WTC11 (cell line): ENCODE measurements around the gene DHRSX. TPM values are rescaled to one million over a fixed set of nuclear protein-coding genes. Genes with fewer than 3 reads are reported as not detected.
A peak's percentile ranks its signal among the peaks of the same experiment; 100 is the strongest.

Experiments
- ATAC-seq: fragments of 200-7000 bp; cut with Tn5 transposase; 2 replicates; pipeline ENCODE4 v1.10.0; 2021; ENCODE audit warnings: mild to moderate bottlenecking, moderate library complexity
- CTCF ChIA-PET: fragments of 300-600 bp; sonication (Branson Sonifier 250); formaldehyde crosslinking; loops from one replicate; lab custom pipeline; 2021; ENCODE audit warnings: antibody characterized with exemption; lab: Charles Lee
- POLR2A ChIA-PET: fragments of 350-600 bp; sonication (Branson Sonifier 250); formaldehyde crosslinking; loops from one replicate; lab custom pipeline; 2021; ENCODE audit warnings: antibody characterized with exemption; lab: Charles Lee
- DNase-seq: peaks from one replicate; pipeline ENCODE4 v3.0.0; 2021; ENCODE audit warnings: low spot score
- H3K27ac Mint-ChIP-seq: 2 replicates; pipeline ENCODE4 v1.8.0; 2021; ENCODE audit warnings: mixed read lengths
- H3K27me3 Mint-ChIP-seq: 2 replicates; pipeline ENCODE4 v1.8.0; 2021; ENCODE audit warnings: low read depth, mild to moderate bottlenecking, moderate library complexity, mixed read lengths
- H3K36me3 Mint-ChIP-seq: 2 replicates; pipeline ENCODE4 v1.8.0; 2021; ENCODE audit warnings: mixed read lengths
- H3K4me1 Mint-ChIP-seq: 2 replicates; pipeline ENCODE4 v1.8.0; 2022; ENCODE audit warnings: mixed read lengths
- H3K4me3 Mint-ChIP-seq: 2 replicates; pipeline ENCODE4 v1.8.0; 2021; ENCODE audit warnings: mild to moderate bottlenecking, moderate library complexity, mixed read lengths
- H3K9me3 Mint-ChIP-seq: 2 replicates; pipeline ENCODE4 v1.8.0; 2021; ENCODE audit warnings: mixed read lengths
- ATF1 ChIP-seq: sonication (generic); formaldehyde crosslinking; IDR thresholded peaks from 2 replicates; pipeline ENCODE4 v1.8.1; 2023; ENCODE audit warnings: mild to moderate bottlenecking, moderate library complexity, missing genetic modification reagents
- CREB1 ChIP-seq: sonication (generic); formaldehyde crosslinking; IDR thresholded peaks from 2 replicates; pipeline ENCODE4 v1.8.0; 2023; ENCODE audit warnings: mild to moderate bottlenecking, missing genetic modification reagents
- ETV6 ChIP-seq: sonication (generic); formaldehyde crosslinking; IDR thresholded peaks from 2 replicates; pipeline ENCODE4 v1.8.1; 2022; ENCODE audit warnings: mild to moderate bottlenecking, missing genetic modification reagents
- MYBL2 ChIP-seq: sonication (generic); formaldehyde crosslinking; IDR thresholded peaks from 2 replicates; pipeline ENCODE4 v1.8.1; 2023; ENCODE audit warnings: mild to moderate bottlenecking, moderate library complexity, missing genetic modification reagents
- NFATC4 ChIP-seq: fragments of 250-450 bp; sonication (Bioruptor Pico); IDR thresholded peaks from 2 replicates; pipeline ENCODE4 v1.9.0; 2021; ENCODE audit warnings: mild to moderate bottlenecking
- NFE2L1 ChIP-seq: sonication (generic); formaldehyde crosslinking; IDR thresholded peaks from 2 replicates; pipeline ENCODE4 v1.8.1; 2023; ENCODE audit warnings: missing genetic modification reagents
- NR2C2 ChIP-seq: sonication (generic); formaldehyde crosslinking; IDR thresholded peaks from 2 replicates; pipeline ENCODE4 v1.8.0; 2022; ENCODE audit warnings: mild to moderate bottlenecking, missing genetic modification reagents
- OVOL2 ChIP-seq: fragments of 250-450 bp; sonication (Bioruptor Pico); IDR thresholded peaks from 2 replicates; pipeline ENCODE4 v1.9.0; 2021; ENCODE audit warnings: mild to moderate bottlenecking, borderline replicate concordance
- SOX15 ChIP-seq: fragments of 250-450 bp; sonication (Bioruptor Pico); IDR thresholded peaks from 2 replicates; pipeline ENCODE4 v1.9.0; 2021; ENCODE audit warnings: mild to moderate bottlenecking
- ZNF396 ChIP-seq: fragments of 250-450 bp; sonication (Bioruptor Pico); IDR thresholded peaks from 2 replicates; pipeline ENCODE4 v1.8.0; 2021; ENCODE audit warnings: mild to moderate bottlenecking, moderate library complexity, borderline replicate concordance
- total RNA-seq: library from RNA; stranded (reverse); gene quantifications from 3 replicates; pipeline ENCODE4 v1.2.3, GENCODE V29; 2021
- TF ChIP-seq, protein P1 (sequence below): sonication (generic); formaldehyde crosslinking; IDR thresholded peaks from 2 replicates; pipeline ENCODE4 v1.8.1; 2022; ENCODE audit warnings: missing genetic modification reagents, borderline replicate concordance
- TF ChIP-seq, protein P2 (sequence below): sonication (generic); formaldehyde crosslinking; IDR thresholded peaks from 2 replicates; pipeline ENCODE4 v1.8.0; 2022; ENCODE audit warnings: mild to moderate bottlenecking, missing genetic modification reagents
- TF ChIP-seq, protein P3 (sequence below): sonication (generic); formaldehyde crosslinking; IDR thresholded peaks from 2 replicates; pipeline ENCODE4 v1.8.0; 2022; ENCODE audit warnings: mild to moderate bottlenecking, missing genetic modification reagents
- TF ChIP-seq, protein P4 (sequence below): sonication (generic); formaldehyde crosslinking; conservative IDR thresholded peaks from 2 replicates; pipeline ENCODE4 v1.8.1; 2023; ENCODE audit warnings: mild to moderate bottlenecking, low read depth, missing genetic modification reagents, moderate library complexity

Gene DHRSX
- total RNA-seq, 1 experiment from 2014 or later = 28.2 TPM

DNA sequence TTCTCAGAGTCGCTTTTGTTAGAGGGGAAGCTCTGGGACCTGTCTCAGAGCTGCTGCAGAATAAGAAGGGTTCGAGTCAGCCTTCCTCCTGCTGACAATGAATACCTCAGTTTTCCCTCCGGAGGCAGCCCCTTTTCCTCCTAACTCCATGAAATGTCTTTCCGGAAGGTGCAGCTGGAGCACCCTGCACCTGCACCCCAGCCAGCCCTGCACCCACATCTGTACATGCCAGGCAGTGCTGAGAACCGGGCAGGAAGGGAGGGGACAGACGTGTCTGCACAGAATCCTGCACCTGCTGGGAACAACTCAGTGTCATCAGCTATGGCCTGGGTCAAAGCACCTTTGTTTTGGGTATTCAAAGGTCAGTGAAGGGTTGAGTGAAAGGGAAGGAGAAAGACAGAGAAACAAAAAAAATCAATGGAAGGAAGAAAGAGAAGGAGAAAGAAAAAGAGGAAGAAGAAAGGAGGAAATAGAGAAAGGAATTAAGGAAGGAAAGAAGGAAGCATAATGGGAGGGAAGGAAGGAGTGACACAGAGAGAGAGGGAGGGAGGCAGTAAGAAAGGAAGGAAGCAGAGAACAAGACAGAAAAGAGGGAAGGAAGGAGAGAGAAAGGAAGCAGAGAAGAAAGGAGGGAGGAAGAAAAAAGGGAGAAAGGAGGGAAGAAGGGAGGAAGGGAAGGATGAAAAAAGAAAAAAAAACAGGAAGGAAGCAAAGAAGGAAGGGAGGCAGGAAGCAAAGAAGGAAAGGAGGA is 273.7 kb downstream of the DHRSX start:
- DNase-seq (no peak), ATAC-seq (no peak)
- CTCF ChIA-PET = no interaction called here
- no peak overlapping the region; the same call in 1 of the 2 replicates for H3K27ac Mint-ChIP-seq
- peaks cover 12% of the 10 kb centered on the region for H3K4me1 Mint-ChIP-seq
- no peak for TF ChIP-seq MYBL2 (CRISPR knock-in tag)
- TF ChIP-seq, protein P1, sequence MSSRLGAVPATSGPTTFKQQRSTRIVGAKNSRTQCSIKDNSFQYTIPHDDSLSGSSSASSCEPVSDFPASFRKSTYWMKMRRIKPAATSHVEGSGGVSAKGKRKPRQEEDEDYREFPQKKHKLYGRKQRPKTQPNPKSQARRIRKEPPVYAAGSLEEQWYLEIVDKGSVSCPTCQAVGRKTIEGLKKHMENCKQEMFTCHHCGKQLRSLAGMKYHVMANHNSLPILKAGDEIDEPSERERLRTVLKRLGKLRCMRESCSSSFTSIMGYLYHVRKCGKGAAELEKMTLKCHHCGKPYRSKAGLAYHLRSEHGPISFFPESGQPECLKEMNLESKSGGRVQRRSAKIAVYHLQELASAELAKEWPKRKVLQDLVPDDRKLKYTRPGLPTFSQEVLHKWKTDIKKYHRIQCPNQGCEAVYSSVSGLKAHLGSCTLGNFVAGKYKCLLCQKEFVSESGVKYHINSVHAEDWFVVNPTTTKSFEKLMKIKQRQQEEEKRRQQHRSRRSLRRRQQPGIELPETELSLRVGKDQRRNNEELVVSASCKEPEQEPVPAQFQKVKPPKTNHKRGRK (CRISPR knock-in tag) = peak; percentile 62; the same call in 1 of the 2 replicates
- peaks cover 62% of the 10 kb centered on the region for H3K36me3 Mint-ChIP-seq
- POLR2A ChIA-PET = no interaction called here
- H3K9me3 Mint-ChIP-seq = peaks cover 62% of the 10 kb centered on the region
- H3K27me3 Mint-ChIP-seq = no peaks in the 10 kb centered on the region; the same call in 1 of the 2 replicates
- H3K4me3 Mint-ChIP-seq = no peak overlapping the region

DNA sequence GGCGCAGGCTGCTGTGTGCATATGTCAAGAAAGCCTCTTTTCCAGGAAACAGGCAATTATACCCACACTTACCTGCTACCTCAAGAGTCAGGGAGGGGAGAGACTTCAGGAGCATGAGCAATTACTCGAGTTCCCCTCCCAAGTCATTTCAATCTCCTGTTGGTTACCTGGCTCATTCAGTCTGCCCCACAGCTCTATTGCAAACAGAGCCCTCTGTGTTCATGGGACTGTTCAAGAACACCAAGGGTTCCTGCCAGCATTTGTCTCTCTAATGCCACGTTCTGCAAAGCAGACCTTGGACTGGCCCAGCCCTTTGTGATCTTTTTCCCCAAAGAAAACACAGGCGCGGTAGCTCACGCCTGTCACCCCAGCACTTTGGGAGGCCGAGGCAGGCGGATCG is 274.6 kb downstream of the DHRSX start:
- CTCF ChIA-PET = no interaction called here
- TF ChIP-seq OVOL2 (CRISPR knock-in tag) = no peak
- H3K36me3 Mint-ChIP-seq = peaks cover 69% of the 10 kb centered on the region
- H3K9me3 Mint-ChIP-seq = peaks cover 67% of the 10 kb centered on the region
- no peaks in the 10 kb centered on the region for H3K27me3 Mint-ChIP-seq
- H3K27ac Mint-ChIP-seq = no peak overlapping the region
- DNase-seq (no peak), ATAC-seq (no peak)
- POLR2A ChIA-PET = no interaction called here
- H3K4me1 Mint-ChIP-seq = peaks cover 10% of the 10 kb centered on the region
- no peak overlapping the region for H3K4me3 Mint-ChIP-seq

DNA sequence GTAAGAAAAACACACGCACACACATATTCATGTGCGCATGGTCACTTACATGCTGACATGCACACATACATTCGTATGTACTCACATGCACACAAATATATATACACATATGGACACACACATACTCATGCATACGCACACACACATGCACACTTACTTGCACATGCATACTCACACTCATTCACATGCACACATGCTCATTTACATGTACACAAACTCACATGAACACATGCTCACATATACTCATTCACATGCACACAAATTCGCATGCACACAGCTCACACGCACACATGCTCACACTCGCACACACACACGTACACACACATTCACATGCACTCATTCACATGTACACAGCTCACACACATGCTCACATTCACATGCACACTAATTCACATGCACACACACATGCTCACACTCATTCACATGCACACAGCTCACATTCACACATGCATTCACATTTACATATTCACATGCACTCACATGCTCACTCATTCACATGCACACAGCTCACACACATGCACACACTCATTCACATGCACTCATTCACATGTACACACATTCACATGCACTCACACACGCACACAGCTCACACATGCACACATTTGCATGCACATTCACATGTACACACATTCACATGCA is 276.1 kb downstream of the DHRSX start:
- DNase-seq = no peak
- H3K4me1 Mint-ChIP-seq = peaks cover 10% of the 10 kb centered on the region
- peaks cover 71% of the 10 kb centered on the region for H3K36me3 Mint-ChIP-seq
- no peaks in the 10 kb centered on the region for H3K27me3 Mint-ChIP-seq
- CTCF ChIA-PET = no interaction called here
- POLR2A ChIA-PET = no interaction called here
- TF ChIP-seq NFE2L1 (CRISPR knock-in tag) (0 out of 2 replicates have a peak, but pooled peaks have one; percentile 58), NR2C2 (CRISPR knock-in tag) (no peak), NFATC4 (no peak)
- TF ChIP-seq, all 79 proteins: peak for 1
- H3K27ac Mint-ChIP-seq = no peak overlapping the region
- no peak overlapping the region for H3K4me3 Mint-ChIP-seq
- ATAC-seq = no peak
- peaks cover 67% of the 10 kb centered on the region for H3K9me3 Mint-ChIP-seq

DNA sequence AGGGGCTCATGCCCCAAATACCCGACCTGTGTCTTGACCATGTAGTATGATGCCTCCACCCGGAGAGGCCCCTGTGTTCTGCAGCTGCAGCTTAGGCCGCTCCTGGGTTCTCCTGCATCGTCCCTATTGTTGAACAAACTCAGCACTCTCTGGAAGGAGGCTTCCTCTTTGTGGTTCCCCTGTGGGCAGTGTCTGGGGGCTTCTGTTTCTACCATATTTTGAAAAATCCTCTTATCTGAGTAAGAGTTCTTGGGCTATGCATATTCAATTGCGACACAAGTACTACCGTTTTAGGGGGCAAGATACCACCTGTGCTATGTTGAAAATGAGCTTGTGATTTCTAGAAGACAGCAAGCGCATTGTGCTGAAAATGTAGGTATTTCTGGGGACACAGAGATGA is 276.6 kb downstream of the DHRSX start:
- H3K27ac Mint-ChIP-seq = no peak overlapping the region

DNA sequence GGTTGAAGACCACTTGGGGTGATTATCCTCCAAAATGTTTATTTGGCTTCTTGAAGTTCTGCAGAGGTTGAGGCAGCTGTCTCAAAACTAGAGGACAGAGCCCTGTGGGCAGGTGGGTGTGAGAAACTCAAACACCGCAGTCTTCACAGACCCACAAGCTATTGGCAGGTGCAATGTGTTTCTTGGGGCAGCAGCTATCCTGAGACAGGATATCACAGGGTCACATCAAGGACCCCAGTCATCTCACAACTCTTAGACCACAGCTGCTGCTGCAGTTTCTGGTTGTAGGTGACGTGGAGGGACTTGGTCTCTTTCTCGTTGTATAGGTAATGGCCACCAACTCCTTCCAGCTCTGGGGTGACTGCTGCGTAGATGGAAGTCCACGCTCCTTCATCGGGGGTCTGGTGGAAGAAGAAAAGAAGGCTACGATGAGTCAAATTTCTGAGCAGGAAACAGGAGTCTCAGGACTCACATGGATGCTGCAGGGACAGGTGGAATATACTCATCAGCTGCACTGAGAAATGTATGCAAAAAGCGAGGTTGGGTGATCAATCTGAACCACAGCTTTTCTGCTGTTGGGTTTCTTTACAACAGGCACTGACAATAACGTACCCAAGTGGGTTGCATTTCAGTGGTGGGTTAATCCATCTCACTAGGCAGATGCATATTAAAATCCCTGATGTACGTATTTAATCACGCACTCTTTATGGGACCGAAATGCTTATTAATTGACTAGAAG is 279.8 kb downstream of the DHRSX start:
- no peak for TF ChIP-seq ETV6 (CRISPR knock-in tag)
- H3K27me3 Mint-ChIP-seq = no peaks in the 10 kb centered on the region
- H3K36me3 Mint-ChIP-seq = peaks cover 98% of the 10 kb centered on the region
- H3K27ac Mint-ChIP-seq = no peak overlapping the region
- ATAC-seq (no peak), DNase-seq (no peak)
- H3K4me1 Mint-ChIP-seq = no peaks in the 10 kb centered on the region
- ChIA-PET CTCF (no interaction called here), POLR2A (no interaction called here)
- H3K4me3 Mint-ChIP-seq = no peak overlapping the region
- peaks cover 94% of the 10 kb centered on the region for H3K9me3 Mint-ChIP-seq

More for the DNA sequence above, 276.6 kb downstream of the DHRSX start:
- H3K9me3 Mint-ChIP-seq = peaks cover 69% of the 10 kb centered on the region
- no peaks in the 10 kb centered on the region for H3K27me3 Mint-ChIP-seq
- POLR2A ChIA-PET = no interaction called here
- peaks cover 5% of the 10 kb centered on the region for H3K4me1 Mint-ChIP-seq
- H3K4me3 Mint-ChIP-seq = no peak overlapping the region
- no peak for TF ChIP-seq ATF1
- no peak for TF ChIP-seq ZNF396
- CTCF ChIA-PET = no interaction called here
- DNase-seq (no peak), ATAC-seq (no peak)
- H3K36me3 Mint-ChIP-seq = peaks cover 73% of the 10 kb centered on the region

DNA sequence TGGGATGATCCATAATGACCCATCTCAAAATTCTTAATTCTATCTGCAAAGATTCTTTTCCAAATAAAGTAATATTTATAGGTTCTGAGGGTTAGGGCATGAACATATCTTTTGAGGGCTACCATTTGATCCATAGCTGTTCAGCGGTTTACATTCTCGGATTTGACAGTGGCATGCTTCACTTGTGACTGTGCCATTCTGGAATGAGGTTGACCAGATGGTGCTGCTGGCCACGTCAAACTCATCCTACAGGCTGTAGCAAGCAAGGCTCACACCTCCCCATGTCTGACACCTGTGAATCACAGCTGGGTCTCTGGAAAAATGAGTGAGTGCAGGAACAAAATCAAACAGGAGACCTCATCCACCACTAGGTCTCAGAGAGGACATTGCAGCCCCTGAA is 280.5 kb downstream of the DHRSX start:
- Mint-ChIP-seq H3K9me3 (peaks cover 95% of the 10 kb centered on the region), H3K4me1 (no peaks in the 10 kb centered on the region), H3K27ac (no peak overlapping the region), H3K36me3 (peaks cover 97% of the 10 kb centered on the region), H3K4me3 (no peak overlapping the region), H3K27me3 (no peaks in the 10 kb centered on the region)
- ATAC-seq (no peak), DNase-seq (no peak)
- ChIA-PET CTCF (no interaction called here), POLR2A (no interaction called here)
- TF ChIP-seq, protein P2, sequence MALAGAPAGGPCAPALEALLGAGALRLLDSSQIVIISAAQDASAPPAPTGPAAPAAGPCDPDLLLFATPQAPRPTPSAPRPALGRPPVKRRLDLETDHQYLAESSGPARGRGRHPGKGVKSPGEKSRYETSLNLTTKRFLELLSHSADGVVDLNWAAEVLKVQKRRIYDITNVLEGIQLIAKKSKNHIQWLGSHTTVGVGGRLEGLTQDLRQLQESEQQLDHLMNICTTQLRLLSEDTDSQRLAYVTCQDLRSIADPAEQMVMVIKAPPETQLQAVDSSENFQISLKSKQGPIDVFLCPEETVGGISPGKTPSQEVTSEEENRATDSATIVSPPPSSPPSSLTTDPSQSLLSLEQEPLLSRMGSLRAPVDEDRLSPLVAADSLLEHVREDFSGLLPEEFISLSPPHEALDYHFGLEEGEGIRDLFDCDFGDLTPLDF (CRISPR knock-in tag) = no peak
- TF ChIP-seq CREB1 (CRISPR knock-in tag) (no peak), SOX15 (CRISPR knock-in tag) (no peak)
- TF ChIP-seq, protein P3, sequence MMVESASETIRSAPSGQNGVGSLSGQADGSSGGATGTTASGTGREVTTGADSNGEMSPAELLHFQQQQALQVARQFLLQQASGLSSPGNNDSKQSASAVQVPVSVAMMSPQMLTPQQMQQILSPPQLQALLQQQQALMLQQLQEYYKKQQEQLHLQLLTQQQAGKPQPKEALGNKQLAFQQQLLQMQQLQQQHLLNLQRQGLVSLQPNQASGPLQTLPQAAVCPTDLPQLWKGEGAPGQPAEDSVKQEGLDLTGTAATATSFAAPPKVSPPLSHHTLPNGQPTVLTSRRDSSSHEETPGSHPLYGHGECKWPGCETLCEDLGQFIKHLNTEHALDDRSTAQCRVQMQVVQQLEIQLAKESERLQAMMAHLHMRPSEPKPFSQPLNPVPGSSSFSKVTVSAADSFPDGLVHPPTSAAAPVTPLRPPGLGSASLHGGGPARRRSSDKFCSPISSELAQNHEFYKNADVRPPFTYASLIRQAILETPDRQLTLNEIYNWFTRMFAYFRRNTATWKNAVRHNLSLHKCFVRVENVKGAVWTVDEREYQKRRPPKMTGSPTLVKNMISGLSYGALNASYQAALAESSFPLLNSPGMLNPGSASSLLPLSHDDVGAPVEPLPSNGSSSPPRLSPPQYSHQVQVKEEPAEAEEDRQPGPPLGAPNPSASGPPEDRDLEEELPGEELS (CRISPR knock-in tag) = no peak
- TF ChIP-seq, protein P4, sequence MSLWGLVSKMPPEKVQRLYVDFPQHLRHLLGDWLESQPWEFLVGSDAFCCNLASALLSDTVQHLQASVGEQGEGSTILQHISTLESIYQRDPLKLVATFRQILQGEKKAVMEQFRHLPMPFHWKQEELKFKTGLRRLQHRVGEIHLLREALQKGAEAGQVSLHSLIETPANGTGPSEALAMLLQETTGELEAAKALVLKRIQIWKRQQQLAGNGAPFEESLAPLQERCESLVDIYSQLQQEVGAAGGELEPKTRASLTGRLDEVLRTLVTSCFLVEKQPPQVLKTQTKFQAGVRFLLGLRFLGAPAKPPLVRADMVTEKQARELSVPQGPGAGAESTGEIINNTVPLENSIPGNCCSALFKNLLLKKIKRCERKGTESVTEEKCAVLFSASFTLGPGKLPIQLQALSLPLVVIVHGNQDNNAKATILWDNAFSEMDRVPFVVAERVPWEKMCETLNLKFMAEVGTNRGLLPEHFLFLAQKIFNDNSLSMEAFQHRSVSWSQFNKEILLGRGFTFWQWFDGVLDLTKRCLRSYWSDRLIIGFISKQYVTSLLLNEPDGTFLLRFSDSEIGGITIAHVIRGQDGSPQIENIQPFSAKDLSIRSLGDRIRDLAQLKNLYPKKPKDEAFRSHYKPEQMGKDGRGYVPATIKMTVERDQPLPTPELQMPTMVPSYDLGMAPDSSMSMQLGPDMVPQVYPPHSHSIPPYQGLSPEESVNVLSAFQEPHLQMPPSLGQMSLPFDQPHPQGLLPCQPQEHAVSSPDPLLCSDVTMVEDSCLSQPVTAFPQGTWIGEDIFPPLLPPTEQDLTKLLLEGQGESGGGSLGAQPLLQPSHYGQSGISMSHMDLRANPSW (CRISPR knock-in tag) = no peak
